LNCAP (cell line): ENCODE data around the gene WTIP.

Experiments used
- TF ChIP-seq, protein P1 (sequence below): fragments of 450-650 bp; IDR thresholded peaks from 2 replicates; pipeline ENCODE4 v1.5.1; 2017; ENCODE audit warnings: mild to moderate bottlenecking

Gene WTIP

DNA sequence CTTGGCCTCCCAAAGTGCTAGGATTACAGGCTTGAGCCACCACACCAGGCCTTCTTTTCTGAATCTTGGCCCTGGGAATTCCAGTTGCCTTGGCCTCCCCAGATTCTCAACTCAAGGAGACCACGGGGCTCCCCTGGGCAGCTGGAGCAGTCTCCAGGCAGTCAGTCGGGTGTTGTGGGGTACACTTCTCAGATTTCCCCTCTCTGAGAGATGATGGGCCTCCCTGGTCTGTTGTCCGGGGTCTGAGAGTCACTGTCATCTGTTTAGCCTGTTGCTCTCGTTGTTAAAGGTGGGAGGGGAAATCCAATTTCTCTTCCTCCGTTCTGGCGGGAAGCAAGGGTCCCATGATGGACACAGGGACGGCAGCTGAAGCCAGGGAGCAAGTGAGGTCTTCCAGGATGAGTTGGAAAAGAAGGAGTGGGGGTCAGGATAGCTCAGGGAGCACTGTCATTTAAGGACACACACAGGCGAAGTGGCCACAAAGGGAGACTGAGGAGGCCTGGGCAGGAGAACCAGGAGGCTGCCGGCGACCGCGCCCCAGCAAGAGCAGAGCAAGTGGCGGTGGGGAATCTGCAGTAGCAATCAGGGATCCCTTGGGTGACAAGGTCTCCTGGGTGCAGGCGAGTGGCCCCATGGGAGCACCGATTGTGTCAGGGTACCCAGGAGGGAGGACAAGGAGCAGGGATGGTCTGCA, 15.7 kb downstream of the WTIP start:
- TF ChIP-seq, protein P1, sequence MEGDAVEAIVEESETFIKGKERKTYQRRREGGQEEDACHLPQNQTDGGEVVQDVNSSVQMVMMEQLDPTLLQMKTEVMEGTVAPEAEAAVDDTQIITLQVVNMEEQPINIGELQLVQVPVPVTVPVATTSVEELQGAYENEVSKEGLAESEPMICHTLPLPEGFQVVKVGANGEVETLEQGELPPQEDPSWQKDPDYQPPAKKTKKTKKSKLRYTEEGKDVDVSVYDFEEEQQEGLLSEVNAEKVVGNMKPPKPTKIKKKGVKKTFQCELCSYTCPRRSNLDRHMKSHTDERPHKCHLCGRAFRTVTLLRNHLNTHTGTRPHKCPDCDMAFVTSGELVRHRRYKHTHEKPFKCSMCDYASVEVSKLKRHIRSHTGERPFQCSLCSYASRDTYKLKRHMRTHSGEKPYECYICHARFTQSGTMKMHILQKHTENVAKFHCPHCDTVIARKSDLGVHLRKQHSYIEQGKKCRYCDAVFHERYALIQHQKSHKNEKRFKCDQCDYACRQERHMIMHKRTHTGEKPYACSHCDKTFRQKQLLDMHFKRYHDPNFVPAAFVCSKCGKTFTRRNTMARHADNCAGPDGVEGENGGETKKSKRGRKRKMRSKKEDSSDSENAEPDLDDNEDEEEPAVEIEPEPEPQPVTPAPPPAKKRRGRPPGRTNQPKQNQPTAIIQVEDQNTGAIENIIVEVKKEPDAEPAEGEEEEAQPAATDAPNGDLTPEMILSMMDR: no peak

DNA sequence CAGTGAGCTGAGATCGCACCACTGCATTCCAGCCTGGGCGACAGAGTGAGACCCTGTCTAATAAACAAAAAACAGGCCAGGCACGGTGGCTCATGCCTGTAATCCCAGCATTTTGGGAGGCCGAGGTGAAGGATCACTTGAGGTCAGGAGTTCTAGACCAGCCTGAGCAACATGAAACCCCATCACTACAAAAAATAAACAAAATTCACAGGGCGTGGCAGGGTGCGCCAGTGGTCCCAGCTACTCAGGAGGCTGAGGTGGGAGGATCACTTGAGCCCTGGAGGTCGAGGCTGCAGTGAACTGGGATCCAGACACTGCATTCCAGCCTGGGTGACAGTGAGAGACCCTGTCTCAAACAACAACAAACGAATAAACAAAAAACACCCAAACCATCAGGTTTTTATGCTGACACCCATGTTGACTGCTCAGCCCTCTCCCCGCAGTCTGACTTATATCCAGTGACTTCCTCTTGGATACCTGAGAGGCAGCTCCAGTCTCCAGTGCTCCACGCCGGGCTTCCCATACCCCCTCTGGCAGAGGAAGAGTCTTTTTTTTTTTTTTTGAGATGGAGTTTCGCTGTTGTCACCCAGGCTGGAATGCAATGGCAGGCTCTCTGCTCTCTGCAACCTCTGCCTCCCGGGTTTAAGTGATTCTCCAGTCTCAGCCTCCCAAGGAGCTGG, 17.7 kb downstream of the WTIP start:
- TF ChIP-seq, protein P1: no peak

DNA sequence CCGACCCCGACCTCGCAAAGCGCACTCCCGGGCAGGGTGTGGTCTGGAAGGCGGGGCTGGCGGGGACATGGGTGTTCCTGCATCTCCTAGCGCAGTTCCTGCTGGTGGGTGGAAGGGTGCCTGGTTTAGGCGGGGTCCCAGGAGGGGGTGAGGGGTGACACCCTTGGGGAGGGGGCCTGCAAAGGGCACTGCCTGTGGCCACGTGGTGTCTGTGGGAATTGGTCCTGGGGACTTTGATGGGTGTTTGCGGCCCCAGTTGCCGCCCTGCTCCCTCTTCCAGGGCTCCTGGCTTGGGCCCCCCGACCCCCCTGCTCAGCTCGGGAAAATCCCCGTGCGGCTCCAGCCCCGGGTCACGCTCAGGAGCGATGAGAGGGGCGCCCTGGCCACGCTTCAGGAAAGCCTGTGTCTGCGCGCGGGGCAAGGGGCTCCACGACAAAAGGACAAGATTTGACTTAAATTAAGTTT, 19.1 kb downstream of the WTIP start:
- TF ChIP-seq, protein P1: no peak

DNA sequence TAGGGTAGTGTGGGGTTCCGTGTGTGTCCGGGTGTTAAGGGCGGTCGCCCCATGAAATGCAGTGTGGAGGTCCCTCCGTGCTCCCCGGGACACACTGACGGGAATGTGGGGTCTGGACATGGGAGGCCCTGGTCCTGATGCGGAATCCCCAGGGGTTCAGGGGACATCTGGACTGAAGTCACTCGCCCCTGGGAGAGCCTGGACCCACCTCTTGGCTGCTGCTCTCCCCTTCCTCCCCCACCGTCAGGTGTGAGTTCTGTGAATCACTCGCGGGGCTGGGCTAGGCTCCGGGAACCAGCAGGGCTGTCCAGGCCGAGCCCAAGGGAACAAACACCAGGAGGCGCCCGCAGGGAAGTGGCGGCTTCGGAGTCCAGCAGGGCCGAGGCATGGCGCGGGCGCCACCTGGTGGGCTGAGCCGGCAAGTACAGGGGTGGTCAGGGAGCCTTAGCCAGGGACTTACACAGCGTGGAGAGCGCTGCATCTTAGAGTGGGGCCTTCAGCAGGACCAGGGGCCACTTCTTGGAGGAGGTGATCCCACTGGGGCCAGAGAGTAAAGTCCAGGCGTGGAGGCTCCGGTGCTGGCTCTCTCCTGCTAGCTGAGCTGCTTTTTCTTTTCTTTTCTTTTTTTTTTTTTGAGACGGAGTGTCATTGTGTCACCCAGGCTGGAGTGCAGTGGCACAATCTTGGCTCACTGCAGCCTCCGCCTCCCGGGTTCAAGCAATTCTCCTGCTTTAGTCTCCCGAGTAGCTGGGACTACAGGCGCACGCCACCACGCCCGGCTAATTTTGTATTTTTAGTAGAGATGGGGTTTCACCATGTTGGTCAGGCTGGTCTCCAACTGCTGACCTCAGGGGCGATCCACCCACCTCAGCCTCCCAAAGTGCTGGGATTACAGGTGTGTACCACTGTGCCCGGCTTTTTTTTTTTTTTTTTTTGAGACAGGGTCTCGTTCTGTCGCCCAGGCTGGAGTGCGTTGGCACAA, 20.1 kb downstream of the WTIP start:
- TF ChIP-seq, protein P1: peak; percentile 100

DNA sequence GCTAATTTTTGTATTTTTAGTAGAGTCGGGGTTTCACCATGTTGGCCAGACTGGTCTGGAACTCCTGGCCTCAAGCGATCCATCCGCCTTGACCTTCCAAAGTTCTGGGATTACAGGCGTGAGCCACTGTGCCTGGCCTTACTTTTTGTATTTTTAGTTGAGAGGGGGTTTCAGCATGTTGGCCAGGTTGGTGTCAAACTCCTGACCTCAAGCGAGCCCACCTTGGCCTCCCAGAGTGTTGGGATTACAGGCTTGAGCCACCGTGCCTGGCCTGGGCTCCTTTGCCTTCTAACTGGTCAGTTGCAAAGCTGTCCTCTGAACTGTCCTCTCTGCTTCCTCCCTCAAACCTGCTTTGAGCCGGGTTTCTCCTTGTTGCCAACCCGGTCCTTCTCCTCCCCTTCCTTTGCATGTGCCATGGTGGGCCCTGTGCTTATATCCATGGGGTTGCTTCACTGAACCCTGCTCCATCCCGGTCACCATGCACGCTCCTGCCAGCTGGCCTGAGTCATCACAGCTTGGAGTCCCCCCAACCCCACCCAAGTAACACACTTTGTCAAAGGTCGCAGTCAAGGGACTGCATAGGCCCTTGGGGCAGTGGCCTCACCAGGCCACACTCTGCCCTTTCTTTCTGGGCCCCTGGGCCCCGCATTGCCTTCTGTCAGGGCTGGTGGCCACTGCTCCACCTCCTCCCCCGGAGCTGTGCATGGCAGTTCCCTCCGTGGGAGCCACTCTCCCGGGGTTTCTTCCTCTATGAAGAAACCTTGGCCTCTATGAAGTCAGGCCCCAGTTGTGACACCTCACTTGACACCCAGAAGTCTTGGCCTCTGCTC, 21.2 kb downstream of the WTIP start:
- TF ChIP-seq, protein P1: no peak

DNA sequence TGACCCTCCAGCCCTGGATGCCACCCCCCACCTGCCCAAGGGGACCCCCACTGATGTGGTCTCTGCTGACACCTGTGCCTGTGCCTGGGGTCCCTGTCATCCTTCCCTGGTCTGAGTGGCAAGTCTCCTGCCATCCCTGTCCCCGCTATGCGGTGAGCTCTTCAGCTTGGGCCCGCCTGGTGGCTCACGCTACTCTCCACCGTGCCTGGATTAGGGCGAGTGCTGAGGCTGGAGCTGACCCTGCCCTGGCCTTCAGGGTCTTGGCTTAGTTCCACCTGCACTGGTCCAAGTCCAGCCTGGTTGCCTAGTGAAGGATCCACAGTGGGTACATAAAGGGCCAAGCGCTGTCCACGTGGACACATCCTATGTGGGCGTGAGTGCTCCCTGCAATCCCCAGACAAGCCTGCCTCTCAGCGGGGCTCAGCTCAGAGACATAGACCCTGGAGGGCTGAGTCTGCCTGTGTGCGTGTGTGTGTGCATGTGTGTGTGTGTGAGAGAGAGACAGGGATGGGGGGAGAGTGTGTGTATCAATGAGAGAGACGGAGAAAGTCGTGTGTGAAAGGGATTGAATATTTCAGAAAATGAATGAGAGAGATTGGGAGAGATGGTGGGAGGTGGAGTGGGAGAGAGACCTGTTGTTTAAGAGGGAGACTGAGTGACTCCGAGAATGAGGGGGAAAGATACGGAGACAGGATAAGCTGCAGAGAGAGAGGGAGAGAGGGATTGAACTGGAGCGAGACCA, 22.1 kb downstream of the WTIP start:
- TF ChIP-seq, protein P1: no peak
